Measurements from ENCODE around the gene TNK1. TPM values are rescaled to one million over a fixed set of nuclear protein-coding genes. Genes with fewer than 3 reads are reported as not detected.

The TNK1 gene
- total and polyA plus RNA-seq, 2 donors (not counting 3 experiments of a cell fraction or from before 2014, with no cell fraction given): 0.22 to 0.58 TPM

GRCh38 chr17:7425316-7425715, 44.4 kb downstream of the TNK1 start, which contains the start of gene SPEM2:
Gene SPEM2 (plus strand): TSS chr17:7425616. CDS start chr17:7425689, 73 bp downstream.
- dilution Hi-C loops (cut with MboI; ENCODE audit: extremely low pct_ligation_motif_present, low sequenced_read_pairs): no loop called here
- no peak within 1 kb of the TSS for H3K4me3 ChIP-seq (replicated peaks in 1 of 3; ENCODE audit: insufficient read depth in 1 of 3, low read depth in 1 of 3, low read length in 3 of 3)
- H3K36me3 ChIP-seq (ENCODE audit: control insufficient read depth in 2 of 2, extremely low read depth in 1 of 2, insufficient read depth in 2 of 2, low read length in 2 of 2): no peaks in the 10 kb centered on the region
- no peaks in the 10 kb centered on the region for H3K9me3 ChIP-seq (replicated peaks; ENCODE audit: control insufficient read depth, insufficient read depth, low read length)
- BruUV-seq (replicated peaks): no TSS peak
- no peak within 1 kb of the TSS for H3K9ac ChIP-seq (replicated peaks; ENCODE audit: extremely low read depth, insufficient read depth, low read length)
- FAIRE-seq: no peak
- H2AFZ ChIP-seq (ENCODE audit: low read depth, low read length): no peak within 1 kb of the TSS
- H3K79me2 ChIP-seq (ENCODE audit: control insufficient read depth, insufficient read depth, low read length): no peaks in the 10 kb centered on the region
- H3K27ac ChIP-seq (ENCODE audit: insufficient read depth, low read depth, low read length): no peak within 1 kb of the TSS
- TF ChIP-seq POLR2A (IDR thresholded peaks at IDR 0.05; ENCODE audit: low read depth, low read length): no peak
- TF ChIP-seq CTCF (IDR thresholded peaks at IDR 0.05; ENCODE audit: extremely low read depth in 1 of 2, insufficient read depth in 1 of 2, low read depth in 1 of 2, low read length in 2 of 2): no peak
- no peak for TF ChIP-seq GATA2 (IDR thresholded peaks at IDR 0.05; ENCODE audit: insufficient read depth, insufficient read length, low read depth, low read length)
- no peak for TF ChIP-seq EZH2 (IDR thresholded peaks at IDR 0.05; ENCODE audit: borderline replicate concordance, low read depth, low read length, severe bottlenecking)
- no peak for TF ChIP-seq FOS (IDR thresholded peaks at IDR 0.05; ENCODE audit: borderline replicate concordance, insufficient read depth, low read length)
- TF ChIP-seq JUN (IDR thresholded peaks at IDR 0.05; ENCODE audit: borderline replicate concordance, insufficient read depth, insufficient read length, low read depth): no peak
- TF ChIP-seq MYC (IDR thresholded peaks at IDR 0.05; ENCODE audit: low read depth, low read length): no peak
- no peak for TF ChIP-seq POLR2AphosphoS5 (IDR thresholded peaks at IDR 0.05; ENCODE audit: insufficient read depth, low read depth, low read length)
- no peak for TF ChIP-seq MAX (IDR thresholded peaks at IDR 0.05; ENCODE audit: insufficient read depth, insufficient read length)
- H3K4me2 ChIP-seq (ENCODE audit: insufficient read depth, low read length): no peak within 1 kb of the TSS
- H4K20me1 ChIP-seq (replicated peaks; ENCODE audit: control insufficient read depth, extremely low read depth, insufficient read depth, low read length): no peaks in the 10 kb centered on the region
- H3K27me3 ChIP-seq (ENCODE audit: control insufficient read depth in 2 of 2, insufficient read depth in 2 of 2, low read length in 2 of 2): no peaks in the 10 kb centered on the region
- H3K4me1 ChIP-seq (ENCODE audit: control insufficient read depth, extremely low read depth, insufficient read depth, low read length): no peaks in the 10 kb centered on the region
- ChIA-PET CTCF (interaction anchor here (2.2 kb wide), 1 partner anchor 69 kb away, joined by 5 read pairs; no protein-coding TSS in a partner anchor), POLR2A (no interaction called here)
- H3K9me1 ChIP-seq (replicated peaks; ENCODE audit: control insufficient read depth, extremely low read depth, insufficient read depth, low read length): no peaks in the 10 kb centered on the region
- DNase-seq (ENCODE audit: low read depth, low spot score): no peak
- intact Hi-C loops (cut with micrococcal nuclease): no loop called here
